ENCODE data around the gene TMEM179B.

GRCh38 chr11:62817129-62817528, 29.9 kb downstream of the TMEM179B start:
- TF ChIP-seq CTCF (IDR thresholded peaks at IDR 0.05) (no peak), POLR2A (IDR thresholded peaks at IDR 0.05) (no peak)

Measured in lower leg skin (tissue), 3 donors.